Measurements from ENCODE around the gene SPACA6.

Gene SPACA6

DNA sequence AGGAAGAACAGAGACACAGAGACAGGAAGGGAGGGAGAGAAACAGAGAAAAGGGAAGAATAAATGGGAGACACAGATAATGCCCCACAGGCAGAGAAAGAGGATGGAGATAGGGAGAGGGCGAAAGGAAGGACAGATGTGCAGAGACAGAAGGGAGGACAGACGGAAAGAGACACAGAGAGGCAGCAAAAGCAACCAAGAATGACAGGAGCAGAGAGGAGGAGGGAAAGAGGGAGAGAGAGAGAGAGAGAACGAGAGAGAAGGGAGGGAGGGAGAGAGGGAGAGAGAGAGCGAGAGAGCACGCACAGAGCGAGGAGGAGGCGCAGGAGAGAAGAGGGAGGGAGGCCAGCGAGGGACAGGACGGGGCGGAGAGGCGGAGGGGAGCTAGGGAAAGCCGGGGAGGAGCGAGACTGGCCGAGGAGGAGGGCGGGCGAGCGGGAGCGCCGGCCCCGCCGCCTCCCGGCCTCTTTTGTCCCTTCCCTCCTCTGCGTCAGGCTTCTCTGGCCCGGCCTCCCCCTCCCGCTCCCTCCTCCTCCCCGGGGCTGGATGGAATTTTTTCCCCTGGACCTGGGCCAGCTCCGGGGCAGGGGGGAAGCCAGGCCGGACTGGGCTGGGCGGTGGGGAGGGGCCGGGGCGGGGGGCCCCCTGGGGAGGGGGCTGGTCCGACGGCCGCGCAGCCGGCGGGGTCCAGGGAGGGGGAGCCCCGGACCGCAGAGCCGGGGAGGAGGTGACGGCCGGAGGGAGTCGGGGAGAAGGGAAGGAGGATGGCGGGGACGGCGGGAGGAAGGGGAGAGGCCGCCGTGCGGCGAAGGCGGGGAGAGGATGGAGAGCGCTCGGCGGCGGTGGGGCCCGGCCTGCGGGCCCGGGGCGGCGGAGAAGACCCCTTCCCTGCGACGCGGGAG lies 4.2 kb upstream of the SPACA6 start:
- peaks cover 4% of the 10 kb centered on the region for H3K4me1 ChIP-seq (ENCODE audit: control insufficient read depth, insufficient read depth, low read length)
- no CpG with 5 or more reads among the region's 63 CpGs for WGBS (ENCODE audit: insufficient coverage, insufficient read length)
- peak; percentile 57 for DNase-seq (ENCODE audit: low read depth, low spot score)
- no peaks in the 10 kb centered on the region for H3K36me3 ChIP-seq (ENCODE audit: control insufficient read depth, insufficient read depth, low read length)
- no peak overlapping the region for H3K27ac ChIP-seq (ENCODE audit: low read length)
- H3K9me3 ChIP-seq (ENCODE audit: control insufficient read depth, insufficient read depth, low read length) = no peaks in the 10 kb centered on the region
- H3K27me3 ChIP-seq (ENCODE audit: control insufficient read depth, insufficient read depth, low read length) = no peaks in the 10 kb centered on the region
- peak overlapping the region; percentile 77; the same call in 1 of the 2 replicates for H3K4me3 ChIP-seq (ENCODE audit: low read length)

GRCh38 chr19:51689751-51690453 lies 3.2 kb upstream of the SPACA6 start:
- Histone ChIP-seq H3K27me3 (ENCODE audit: control insufficient read depth, insufficient read depth, low read length) (no peaks in the 10 kb centered on the region), H3K4me1 (ENCODE audit: control insufficient read depth, insufficient read depth, low read length) (peaks cover 4% of the 10 kb centered on the region), H3K4me3 (ENCODE audit: low read length) (peak overlapping the region; percentile 77), H3K27ac (ENCODE audit: low read length) (no peak overlapping the region), H3K36me3 (ENCODE audit: control insufficient read depth, insufficient read depth, low read length) (no peaks in the 10 kb centered on the region), H3K9me3 (ENCODE audit: control insufficient read depth, insufficient read depth, low read length) (no peaks in the 10 kb centered on the region)
- DNase-seq (ENCODE audit: low read depth, low spot score) = peak; percentile 67
- no CpG with 5 or more reads among the region's 21 CpGs for WGBS (ENCODE audit: insufficient coverage, insufficient read length)

- Histone ChIP-seq H3K27me3 (ENCODE audit: control insufficient read depth, insufficient read depth, low read length) (no peaks in the 10 kb centered on the region), H3K36me3 (ENCODE audit: control insufficient read depth, insufficient read depth, low read length) (no peaks in the 10 kb centered on the region), H3K4me1 (ENCODE audit: control insufficient read depth, insufficient read depth, low read length) (peaks cover 4% of the 10 kb centered on the region), H3K4me3 (ENCODE audit: low read length) (peak overlapping the region; percentile 77; the same call in 1 of the 2 replicates), H3K9me3 (ENCODE audit: control insufficient read depth, insufficient read depth, low read length) (no peaks in the 10 kb centered on the region), H3K27ac (ENCODE audit: low read length) (no peak overlapping the region)
- WGBS (ENCODE audit: insufficient coverage, insufficient read length) = no CpG with 5 or more reads among the region's 21 CpGs
- DNase-seq (ENCODE audit: low read depth, low spot score) = peak; percentile 33
Observed at GRCh38 chr19:51690454-51691073, 2.6 kb upstream of the SPACA6 start.

DNA sequence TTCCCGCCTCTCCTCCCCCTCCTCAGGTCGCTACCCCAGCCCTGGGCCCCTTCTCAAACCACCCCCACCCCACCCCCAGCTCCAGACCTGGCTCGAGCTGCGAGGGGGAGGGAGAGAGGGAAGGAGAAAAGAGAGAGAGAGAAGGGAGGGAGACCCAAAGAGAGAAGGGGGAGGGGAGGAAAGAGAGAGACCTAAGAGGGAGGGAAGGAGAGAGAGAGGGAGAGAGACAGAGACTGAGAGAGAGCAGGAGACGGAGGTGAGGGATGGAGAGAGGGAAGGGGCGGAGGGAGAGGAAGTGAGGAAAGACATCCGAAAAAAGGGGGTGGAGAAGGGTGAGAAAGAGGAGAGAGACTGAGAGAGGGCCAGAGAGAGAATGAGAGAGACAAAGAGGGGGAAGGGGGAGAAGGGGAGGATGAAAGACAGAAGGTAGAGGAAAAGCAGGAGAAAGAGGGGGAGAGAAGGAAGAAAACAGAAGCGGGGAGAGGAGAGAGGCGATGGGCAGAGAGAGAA lies 2.0 kb upstream of the SPACA6 start:
- no CpG with 5 or more reads among the region's 9 CpGs for WGBS (ENCODE audit: insufficient coverage, insufficient read length)
- Histone ChIP-seq H3K4me3 (ENCODE audit: low read length) (peak overlapping the region; percentile 77; the same call in 1 of the 2 replicates), H3K27me3 (ENCODE audit: control insufficient read depth, insufficient read depth, low read length) (no peaks in the 10 kb centered on the region), H3K27ac (ENCODE audit: low read length) (no peak overlapping the region), H3K9me3 (ENCODE audit: control insufficient read depth, insufficient read depth, low read length) (no peaks in the 10 kb centered on the region), H3K4me1 (ENCODE audit: control insufficient read depth, insufficient read depth, low read length) (peaks cover 4% of the 10 kb centered on the region), H3K36me3 (ENCODE audit: control insufficient read depth, insufficient read depth, low read length) (no peaks in the 10 kb centered on the region)
- DNase-seq (ENCODE audit: low read depth, low spot score) = peak; percentile 31

DNA sequence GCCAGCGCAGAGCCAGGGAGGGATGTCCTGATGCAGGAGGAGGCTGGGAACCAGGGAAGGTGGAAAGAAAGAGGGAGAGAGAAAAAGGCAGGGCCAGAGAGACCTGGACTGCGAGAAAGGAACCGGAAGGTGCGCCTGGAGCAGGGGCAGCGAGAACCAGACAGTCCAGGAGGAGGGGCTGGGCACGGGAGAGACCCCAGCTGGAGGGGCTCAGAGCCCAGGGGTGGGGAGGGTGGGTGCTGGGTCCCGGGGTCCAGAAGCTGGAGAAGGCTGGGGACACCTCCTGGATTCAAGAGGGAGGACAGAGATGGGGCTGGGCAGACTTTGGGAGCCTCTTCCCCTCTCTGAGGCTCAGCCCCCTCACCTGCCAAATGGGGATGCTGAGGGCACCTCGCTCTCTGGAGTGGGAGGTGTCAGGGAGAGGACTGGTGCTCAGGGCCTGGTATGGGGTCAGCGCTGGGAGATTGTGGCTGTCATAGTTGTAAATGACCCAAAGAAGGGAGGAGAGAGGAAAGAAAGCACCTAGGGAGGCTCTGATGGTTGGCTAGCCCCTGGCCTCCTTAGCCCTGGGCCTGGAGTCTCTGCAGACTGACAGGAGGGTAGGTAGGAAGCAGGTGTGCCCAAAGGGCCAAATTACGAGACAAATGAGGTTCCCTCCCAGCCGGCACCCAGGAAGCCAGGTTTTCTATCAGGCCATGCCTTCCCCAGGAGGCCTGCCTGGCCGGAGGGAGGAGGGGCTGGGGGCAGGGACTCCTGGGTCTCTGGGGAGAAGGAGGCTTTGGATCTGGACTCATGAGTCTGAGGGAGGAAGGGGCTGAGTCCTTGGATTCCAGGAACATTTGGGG lies 1.3 kb upstream of the SPACA6 start:
- Histone ChIP-seq H3K9me3 (ENCODE audit: control insufficient read depth, insufficient read depth, low read length) (no peaks in the 10 kb centered on the region), H3K36me3 (ENCODE audit: control insufficient read depth, insufficient read depth, low read length) (no peaks in the 10 kb centered on the region), H3K4me1 (ENCODE audit: control insufficient read depth, insufficient read depth, low read length) (peaks cover 4% of the 10 kb centered on the region), H3K27me3 (ENCODE audit: control insufficient read depth, insufficient read depth, low read length) (no peaks in the 10 kb centered on the region), H3K4me3 (ENCODE audit: low read length) (peak overlapping the region; percentile 77; the same call in 1 of the 2 replicates), H3K27ac (ENCODE audit: low read length) (no peak overlapping the region)
- WGBS (ENCODE audit: insufficient coverage, insufficient read length) = no CpG with 5 or more reads among the region's 12 CpGs
- no peak for DNase-seq (ENCODE audit: low read depth, low spot score)

DNA sequence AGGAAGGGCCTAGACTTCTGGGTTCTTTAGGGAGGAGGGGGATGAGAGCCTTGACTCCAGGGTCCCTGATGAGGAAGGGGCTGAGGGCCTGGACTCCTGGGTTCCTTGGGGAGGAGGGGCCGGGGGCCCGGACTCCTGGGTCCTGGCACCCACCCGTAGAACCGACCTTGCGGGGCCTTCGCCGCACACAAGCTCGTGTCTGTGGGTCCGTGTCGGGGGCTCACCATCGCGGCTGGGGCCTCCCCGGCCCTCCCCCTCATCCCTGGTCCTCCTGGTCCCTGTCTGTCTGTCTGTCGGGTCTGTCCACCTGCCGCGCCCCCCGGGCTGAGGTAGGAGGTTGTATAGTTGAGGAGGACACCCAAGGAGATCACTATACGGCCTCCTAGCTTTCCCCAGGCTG lies 662 bp upstream of the SPACA6 start:
- Histone ChIP-seq H3K4me1 (ENCODE audit: control insufficient read depth, insufficient read depth, low read length) (peaks cover 4% of the 10 kb centered on the region), H3K27me3 (ENCODE audit: control insufficient read depth, insufficient read depth, low read length) (no peaks in the 10 kb centered on the region), H3K9me3 (ENCODE audit: control insufficient read depth, insufficient read depth, low read length) (no peaks in the 10 kb centered on the region), H3K27ac (ENCODE audit: low read length) (no peak overlapping the region), H3K4me3 (ENCODE audit: low read length) (no peak overlapping the region), H3K36me3 (ENCODE audit: control insufficient read depth, insufficient read depth, low read length) (no peaks in the 10 kb centered on the region)
- no peak for DNase-seq (ENCODE audit: low read depth, low spot score)
- no CpG with 5 or more reads among the region's 18 CpGs for WGBS (ENCODE audit: insufficient coverage, insufficient read length)

- H3K36me3 ChIP-seq (ENCODE audit: control insufficient read depth, insufficient read depth, low read length) = no peaks in the 10 kb centered on the region
Observed at GRCh38 chr19:51693819-51694218, 689 bp downstream of the SPACA6 start.

GRCh38 chr19:51694318-51695085 lies 1.4 kb downstream of the SPACA6 start:
- no peaks in the 10 kb centered on the region for H3K27me3 ChIP-seq (ENCODE audit: control insufficient read depth, insufficient read depth, low read length)
- peaks cover 2% of the 10 kb centered on the region; the same call in 1 of the 2 replicates for H3K4me1 ChIP-seq (ENCODE audit: control insufficient read depth, insufficient read depth, low read length)
- no peak overlapping the region for H3K4me3 ChIP-seq (ENCODE audit: low read length)
- no peaks in the 10 kb centered on the region for H3K9me3 ChIP-seq (ENCODE audit: control insufficient read depth, insufficient read depth, low read length)
- H3K27ac ChIP-seq (ENCODE audit: low read length) = no peak overlapping the region
- WGBS (ENCODE audit: insufficient coverage, insufficient read length) = no CpG with 5 or more reads among the region's 10 CpGs
- DNase-seq (ENCODE audit: low read depth, low spot score) = no peak
- no peaks in the 10 kb centered on the region for H3K36me3 ChIP-seq (ENCODE audit: control insufficient read depth, insufficient read depth, low read length)

More at GRCh38 chr19:51693819-51694218, 689 bp downstream of the SPACA6 start:
- no peaks in the 10 kb centered on the region for H3K27me3 ChIP-seq (ENCODE audit: control insufficient read depth, insufficient read depth, low read length)
- WGBS (ENCODE audit: insufficient coverage, insufficient read length) = no CpG with 5 or more reads among the region's 2 CpGs
- peaks cover 2% of the 10 kb centered on the region; the same call in 1 of the 2 replicates for H3K4me1 ChIP-seq (ENCODE audit: control insufficient read depth, insufficient read depth, low read length)
- H3K9me3 ChIP-seq (ENCODE audit: control insufficient read depth, insufficient read depth, low read length) = no peaks in the 10 kb centered on the region
- no peak overlapping the region for H3K27ac ChIP-seq (ENCODE audit: low read length)
- no peak overlapping the region for H3K4me3 ChIP-seq (ENCODE audit: low read length)
- DNase-seq (ENCODE audit: low read depth, low spot score) = no peak

GRCh38 chr19:51695088-51695487 lies 2.0 kb downstream of the SPACA6 start:
- no peaks in the 10 kb centered on the region for H3K36me3 ChIP-seq (ENCODE audit: control insufficient read depth, insufficient read depth, low read length)
- H3K27me3 ChIP-seq (ENCODE audit: control insufficient read depth, insufficient read depth, low read length) = no peaks in the 10 kb centered on the region
- no peaks in the 10 kb centered on the region for H3K9me3 ChIP-seq (ENCODE audit: control insufficient read depth, insufficient read depth, low read length)
- no peak for DNase-seq (ENCODE audit: low read depth, low spot score)
- H3K4me3 ChIP-seq (ENCODE audit: low read length) = no peak overlapping the region
- WGBS (ENCODE audit: insufficient coverage, insufficient read length) = no CpG with 5 or more reads among the region's 9 CpGs
- H3K4me1 ChIP-seq (ENCODE audit: control insufficient read depth, insufficient read depth, low read length) = peaks cover 2% of the 10 kb centered on the region; the same call in 1 of the 2 replicates
- no peak overlapping the region for H3K27ac ChIP-seq (ENCODE audit: low read length)
